Islet of Langerhans (tissue), 1 donor: ENCODE results near the gene SDF4.
"Not testable (repeated sequence)": the region's sequence is repeated elsewhere in the genome, so short reads cannot be mapped to it uniquely, and the experiment has no call there.

Experiments
- FAIRE-seq: peaks from one replicate; lab custom pipeline; 2011; peaks lifted over from hg19 to GRCh38; lab: Jason Lieb, UNC

SDF4 gene

DNA sequence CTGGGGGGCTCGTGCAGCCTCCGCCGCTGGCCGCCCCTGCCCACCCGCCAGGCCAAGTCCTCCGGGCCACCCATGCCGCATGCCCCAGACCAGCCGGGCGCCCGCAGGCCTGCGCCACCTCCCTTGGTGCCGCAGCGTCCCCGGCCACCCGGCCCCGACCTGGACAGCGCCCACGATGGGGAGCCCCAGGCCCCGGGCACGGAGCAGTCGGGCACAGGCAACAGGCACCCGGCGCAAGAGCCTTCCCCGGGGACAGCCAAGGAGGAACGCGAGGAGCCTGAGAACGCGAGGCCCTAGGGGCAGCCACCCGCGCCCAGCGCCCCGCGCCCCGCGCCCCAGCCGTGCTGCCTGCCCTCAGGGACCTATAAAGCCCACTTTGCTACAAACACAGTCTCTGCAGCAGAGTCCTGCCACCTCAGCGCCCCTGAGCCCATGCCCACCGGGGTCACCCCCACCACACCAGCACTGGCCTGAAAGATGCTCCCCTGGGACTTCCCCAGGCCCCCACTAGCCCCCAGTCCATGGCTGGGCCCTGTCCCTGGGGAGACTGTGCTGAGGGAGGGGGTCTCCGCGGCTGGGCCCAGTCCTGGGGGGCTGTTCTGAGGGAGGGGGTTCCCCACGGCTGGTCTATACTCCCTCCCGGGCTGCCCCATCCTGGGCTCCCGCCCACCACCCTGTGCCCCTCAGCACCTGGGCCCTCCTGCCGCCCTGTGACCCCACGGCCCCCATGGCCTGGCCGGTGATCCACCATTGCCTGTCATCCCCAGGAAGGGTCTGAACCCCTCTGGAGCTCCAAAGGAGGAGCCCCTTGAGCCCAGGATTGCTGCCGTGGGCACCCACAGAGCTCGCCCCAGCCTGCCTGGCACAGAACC lies 34.0 kb downstream of the SDF4 start:
- no peak for FAIRE-seq

DNA sequence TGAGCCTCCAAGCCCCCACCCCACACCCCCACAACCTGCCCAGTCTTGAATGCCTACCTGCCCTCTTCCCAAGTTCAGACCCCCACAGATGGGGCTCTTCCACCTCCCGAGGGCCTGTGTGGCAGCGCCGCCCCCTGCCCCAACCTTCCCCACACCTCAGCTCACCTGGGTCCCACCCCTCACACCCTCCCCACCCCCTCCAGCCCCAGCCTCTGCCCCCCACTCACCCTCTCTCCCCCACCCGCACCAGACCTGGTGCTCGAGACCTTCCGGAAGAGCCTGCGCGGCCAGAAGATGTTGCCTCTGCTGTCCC lies 34.7 kb downstream of the SDF4 start:
- no peak for FAIRE-seq

DNA sequence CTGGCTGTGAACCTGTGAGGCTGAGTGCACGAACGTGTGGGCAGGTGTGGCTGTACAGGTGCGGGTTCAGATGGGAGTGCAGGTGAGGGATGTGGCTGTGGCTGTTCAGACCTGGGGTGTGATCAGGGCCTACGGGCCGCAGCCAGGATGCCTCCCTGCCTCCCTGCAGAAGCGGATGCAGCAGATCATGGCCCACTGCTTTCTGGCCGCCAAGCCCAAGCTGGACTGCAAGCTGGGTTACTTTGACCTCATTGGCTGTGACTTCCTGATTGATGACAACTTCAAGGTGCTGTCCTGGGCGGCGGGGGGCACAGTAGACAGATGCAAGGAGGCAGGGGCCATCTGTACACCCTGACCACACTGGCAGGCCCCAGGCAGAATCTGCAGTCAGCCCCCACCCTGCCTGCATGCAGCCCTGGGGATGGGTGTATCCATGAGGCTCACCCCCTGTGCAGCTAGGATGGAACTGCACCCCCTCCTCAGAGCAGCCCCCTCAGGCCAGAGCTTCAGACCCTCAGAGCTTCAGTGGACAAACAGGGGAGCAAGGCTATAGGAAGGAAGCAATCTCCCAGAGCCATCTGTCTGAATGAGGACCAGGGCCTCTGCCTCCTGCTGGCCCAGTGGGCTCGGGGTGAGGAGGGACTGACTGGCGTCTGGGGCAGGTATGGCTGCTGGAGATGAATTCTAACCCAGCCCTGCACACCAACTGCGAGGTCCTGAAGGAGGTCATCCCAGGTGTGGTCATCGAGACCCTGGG lies 35.2 kb downstream of the SDF4 start:
- FAIRE-seq: no peak

DNA sequence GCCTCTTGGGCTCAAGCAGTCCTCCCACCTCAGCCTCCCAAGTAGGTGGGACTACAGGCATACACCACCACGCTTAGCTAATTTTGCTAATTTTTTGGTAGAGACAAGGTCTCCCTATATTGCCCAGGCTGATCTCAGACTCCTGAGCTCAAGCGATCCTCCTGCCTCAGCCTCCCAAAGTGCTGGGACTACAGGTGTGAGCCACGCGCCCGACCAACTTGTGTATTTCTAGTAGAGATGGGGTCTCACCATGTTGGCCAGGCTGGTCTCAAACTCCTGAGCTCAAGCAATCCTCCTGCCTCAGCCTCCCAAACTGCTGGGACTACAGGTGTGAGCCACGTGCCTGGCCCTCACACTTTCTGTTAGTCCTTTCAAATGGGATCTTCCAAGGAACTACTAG lies 36.1 kb downstream of the SDF4 start:
- not testable (repeated sequence) for FAIRE-seq

DNA sequence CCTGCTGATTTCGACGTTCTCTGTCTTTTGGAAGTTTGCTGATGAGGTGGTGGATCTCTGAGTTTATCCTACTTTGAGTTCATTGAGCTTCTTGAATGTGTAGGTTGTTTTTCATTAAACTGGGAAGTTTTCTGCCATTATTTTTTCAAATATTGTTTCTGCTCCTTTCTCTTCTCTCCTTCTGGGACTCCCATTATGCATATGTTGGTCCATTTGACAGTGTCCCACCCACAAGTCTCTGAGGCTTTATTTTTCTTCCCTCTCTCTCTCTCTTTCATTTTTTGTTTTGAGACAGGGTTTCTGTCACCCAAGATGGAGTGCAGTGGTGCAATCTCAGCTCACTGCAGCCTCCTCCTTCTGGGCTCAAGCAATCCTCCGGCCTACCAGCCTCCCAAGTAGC lies 37.1 kb downstream of the SDF4 start:
- FAIRE-seq: no peak

DNA sequence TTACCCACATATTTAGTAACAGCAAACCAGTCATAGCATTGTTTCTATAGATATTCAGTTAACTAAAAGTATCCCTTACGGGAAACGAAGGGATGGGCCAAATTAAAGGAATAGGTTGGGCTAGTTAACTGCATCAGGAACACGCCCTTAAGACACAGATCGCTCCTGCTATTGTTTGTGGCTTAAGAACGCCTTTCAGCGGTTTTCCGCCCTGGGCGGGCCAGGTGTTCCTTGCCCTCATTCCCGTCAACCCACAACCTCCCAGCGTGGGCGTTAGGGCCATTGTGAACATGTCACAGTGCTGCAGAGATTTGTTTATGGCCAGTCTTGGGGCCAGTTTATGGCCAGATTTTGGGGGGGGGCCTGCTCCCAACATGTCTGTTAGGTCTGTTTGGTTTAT lies 40.1 kb downstream of the SDF4 start:
- FAIRE-seq: no peak

DNA sequence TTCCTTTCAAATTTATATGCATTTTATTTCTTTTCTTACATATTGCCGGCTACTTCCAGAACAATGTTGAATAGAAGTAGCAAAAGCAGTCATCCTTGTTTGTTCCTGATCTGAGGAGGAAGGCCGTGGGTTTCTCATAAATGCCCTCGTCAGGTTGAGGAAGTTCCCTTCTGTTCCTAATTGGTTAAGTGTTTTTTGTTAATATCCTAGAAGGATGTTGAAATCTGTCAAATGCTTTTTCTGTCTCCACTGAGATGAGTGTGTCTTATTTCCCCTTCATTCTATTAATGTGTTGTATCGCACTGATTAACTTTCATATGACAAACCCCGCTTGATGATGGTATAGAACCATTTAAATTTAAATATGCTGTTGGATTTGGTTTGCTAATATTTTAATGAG lies 42.7 kb downstream of the SDF4 start:
- no peak for FAIRE-seq

DNA sequence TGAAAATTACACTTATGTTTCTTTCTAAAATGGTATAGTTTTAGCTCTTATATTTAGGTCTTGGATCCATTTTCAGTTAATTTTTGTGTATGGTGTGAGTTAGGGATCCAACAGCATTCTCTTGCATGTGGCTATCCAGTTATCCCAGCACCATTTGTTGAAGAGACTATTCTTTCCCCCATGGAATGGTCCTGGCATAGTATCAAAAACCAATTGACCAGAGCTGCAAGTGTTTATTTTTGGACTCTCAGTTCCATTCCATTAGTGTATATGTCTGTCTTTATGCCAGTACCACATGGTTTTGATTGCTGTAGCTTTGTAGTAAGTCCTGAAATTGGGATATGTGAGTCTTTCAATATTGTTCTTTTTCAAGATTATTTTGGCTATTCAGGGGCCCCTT lies 43.9 kb downstream of the SDF4 start:
- no peak for FAIRE-seq

DNA sequence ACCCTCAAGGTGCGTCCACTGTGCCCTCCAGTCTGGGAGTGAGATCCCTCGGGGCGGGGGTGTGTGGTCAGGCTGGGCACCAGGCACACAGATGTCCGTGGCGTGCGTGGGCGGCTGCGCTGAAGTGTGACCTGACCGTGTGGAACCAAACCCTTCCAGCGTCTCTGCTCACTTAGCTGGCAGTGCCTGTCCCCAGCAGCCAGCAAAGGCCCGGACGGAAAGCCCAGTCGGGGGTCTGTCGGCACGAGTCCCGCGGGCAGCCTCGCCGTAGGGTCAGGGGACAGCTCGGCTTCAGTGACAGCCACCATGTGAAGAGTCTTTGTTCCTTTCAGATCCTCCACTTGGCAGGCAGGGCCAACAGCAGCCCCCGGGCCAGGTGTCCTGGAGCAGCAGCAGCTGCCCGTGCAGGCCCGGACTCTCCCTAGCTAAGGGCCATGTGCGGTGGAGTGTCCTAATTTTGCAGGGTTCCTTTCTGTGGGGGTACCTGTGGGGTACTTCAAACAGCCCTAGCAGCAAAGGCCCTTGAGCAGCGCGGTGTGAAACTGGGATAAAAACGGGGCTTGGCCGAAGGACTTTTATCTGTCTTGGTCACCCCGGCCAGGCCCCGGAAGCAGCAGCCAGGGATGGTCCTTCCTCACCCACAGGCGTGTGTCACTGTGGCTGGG lies 46.6 kb downstream of the SDF4 start:
- FAIRE-seq: no peak

DNA sequence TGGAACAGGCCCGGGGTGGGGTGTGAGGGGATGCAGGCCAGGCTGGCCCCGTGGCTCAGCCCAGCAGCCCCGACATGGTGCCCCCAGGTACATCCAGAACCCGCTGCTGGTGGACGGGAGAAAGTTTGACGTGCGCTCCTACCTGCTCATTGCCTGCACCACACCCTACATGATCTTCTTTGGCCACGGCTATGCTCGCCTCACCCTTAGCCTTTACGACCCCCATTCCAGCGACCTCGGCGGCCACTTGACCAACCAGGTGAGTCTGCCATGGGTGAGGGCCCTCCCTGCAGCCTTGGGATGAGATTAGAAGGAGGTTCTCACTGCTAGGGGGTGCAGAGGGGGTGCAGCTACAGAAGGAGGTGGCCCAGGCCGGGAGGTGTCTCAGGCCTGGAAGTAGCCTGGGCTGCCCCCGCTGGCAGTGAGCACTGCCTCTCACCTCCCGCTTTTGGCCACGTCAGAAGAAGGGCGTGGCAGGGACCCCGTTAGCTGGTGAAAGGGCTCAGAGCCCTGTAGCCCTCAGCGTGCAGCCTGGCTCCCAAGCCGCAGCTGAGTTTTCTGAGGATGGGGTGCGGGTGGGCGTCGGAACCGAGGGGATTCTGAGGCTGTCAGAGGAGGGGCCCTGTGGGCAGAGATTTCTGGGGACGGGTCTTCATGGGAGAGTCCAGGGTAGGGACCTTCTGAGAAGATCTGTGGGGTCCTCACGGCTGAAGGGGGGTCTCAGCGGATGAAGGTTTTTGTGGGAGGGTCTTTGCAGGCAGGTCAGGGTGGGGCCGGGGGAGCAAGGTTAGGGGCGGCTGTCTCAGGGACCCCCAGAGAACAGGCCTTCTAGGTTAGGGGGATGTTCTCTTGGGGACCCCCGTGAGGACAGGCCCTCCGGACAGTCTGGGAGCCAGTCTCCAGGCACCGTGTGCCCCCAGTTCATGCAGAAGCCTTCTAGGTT lies 47.7 kb downstream of the SDF4 start:
- no peak for FAIRE-seq

DNA sequence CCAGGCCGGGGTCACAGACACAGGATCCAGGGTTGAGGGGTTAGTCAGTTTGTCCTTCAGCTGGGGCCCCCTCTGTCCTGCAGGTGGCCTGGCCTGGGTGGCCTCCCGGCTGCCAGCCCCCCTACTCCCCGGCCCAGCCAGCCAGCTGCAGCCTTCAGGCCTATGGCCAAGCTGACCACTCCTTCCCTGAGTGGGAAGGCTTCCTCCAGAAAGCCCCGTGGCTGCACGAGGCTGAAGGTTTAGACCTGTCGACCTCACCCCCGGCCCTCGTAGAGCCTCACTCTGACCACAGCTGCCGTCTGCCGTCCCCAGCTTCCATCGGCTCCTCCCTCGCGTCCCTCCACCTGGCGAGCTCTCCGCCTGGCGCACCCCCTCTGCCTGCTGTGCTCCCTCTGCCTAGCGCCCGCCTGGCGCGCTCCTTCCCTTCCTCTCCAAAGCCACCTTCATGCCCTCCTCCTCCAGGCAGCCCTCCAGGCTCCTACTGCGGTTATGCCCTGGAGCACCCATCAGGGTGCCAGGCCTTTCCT lies 48.5 kb downstream of the SDF4 start:
- FAIRE-seq: no peak

DNA sequence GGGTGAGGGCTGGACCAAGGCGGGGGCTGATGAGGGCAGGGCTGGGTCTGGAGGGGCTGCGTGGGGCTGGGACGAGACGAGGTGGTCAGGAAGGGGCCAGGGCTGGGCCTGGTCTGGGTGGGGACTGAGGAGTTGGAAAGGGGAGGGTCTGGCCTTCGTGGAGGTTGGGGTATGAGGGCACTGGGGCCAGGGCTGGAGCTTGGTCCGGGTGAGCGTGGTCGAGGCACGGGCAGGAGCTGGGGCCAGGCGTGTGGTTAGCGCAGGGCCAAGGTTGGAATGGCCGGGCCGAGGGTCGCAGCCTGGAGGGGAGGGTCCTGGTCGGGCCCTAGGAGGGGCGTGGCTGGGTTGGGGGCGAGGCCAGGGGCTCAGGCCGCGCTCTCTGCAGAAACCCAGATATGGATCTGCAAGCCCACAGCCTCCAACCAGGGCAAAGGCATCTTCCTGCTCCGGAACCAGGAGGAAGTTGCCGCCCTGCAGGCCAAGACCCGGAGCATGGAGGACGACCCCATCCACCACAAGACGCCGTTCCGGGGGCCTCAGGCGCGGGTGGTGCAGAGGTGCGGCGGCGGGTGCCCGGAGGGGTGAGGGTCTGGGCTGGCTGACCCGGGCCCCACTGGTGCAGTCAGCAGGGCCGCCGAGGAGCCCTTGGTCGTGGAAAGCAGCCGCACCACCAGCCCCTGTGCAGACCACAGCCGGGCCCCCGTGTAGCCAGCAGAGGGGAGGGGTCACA lies 49.1 kb downstream of the SDF4 start:
- FAIRE-seq: no peak

DNA sequence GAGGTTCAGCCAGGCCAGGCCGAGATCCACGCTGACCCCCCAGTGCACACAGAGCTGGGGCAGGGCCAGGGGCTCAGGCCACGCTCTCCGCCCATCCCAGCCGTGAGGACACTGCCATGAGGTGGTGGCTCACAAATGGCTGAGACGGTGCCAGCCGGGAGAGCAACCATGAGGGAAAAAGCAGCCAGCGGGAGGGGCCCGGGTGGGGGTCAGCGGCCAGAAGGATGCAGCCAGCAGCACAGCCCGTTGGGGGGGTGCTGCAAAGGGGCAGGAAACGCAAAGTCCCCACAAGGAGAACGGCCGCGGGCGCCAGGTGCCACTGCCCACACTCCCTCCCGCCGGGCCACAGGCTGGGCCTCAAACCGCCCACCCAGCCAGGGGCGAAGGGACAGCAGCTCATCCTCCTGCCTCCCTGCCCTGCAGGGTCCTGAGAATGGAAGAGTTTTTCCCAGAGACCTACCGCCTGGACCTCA lies 49.8 kb downstream of the SDF4 start:
- FAIRE-seq: no peak

DNA sequence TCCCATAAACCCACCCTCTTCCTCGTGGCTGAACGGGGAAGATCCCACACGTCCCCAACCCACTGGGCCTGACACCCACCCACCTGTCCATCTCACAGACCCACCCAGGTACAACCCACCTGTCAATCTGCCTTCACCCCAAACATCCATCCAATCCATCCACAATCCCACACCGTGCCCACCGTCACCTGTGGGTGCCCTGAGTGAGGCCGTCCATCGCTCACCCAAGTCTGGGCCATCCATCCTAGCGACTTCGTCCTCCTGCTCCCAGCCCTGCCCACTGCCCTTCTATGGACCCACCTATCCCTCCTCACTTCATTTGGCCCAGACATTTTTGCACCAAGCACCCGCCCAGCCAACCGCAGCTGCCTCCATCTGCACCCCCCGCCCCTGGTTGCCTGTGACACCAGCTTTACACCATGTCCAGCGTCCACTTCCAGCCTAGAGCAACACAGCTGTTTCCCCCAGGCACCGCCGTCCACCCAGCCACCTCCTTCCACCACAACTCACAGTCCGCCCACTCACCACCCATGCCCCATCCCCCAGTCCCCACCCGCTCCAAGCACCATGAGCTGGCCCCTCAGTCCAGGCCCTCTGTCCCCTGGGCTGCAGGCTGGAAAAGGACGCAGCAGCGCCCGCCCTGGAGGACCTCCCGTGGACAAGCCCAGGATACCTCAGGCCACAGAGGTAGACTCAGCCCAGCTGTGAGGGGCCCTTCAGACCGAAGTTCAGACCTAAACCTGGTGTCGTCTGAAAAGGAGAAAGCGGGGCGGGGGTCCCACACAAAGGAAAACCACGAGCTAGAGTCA lies 50.5 kb downstream of the SDF4 start:
- FAIRE-seq: no peak

DNA sequence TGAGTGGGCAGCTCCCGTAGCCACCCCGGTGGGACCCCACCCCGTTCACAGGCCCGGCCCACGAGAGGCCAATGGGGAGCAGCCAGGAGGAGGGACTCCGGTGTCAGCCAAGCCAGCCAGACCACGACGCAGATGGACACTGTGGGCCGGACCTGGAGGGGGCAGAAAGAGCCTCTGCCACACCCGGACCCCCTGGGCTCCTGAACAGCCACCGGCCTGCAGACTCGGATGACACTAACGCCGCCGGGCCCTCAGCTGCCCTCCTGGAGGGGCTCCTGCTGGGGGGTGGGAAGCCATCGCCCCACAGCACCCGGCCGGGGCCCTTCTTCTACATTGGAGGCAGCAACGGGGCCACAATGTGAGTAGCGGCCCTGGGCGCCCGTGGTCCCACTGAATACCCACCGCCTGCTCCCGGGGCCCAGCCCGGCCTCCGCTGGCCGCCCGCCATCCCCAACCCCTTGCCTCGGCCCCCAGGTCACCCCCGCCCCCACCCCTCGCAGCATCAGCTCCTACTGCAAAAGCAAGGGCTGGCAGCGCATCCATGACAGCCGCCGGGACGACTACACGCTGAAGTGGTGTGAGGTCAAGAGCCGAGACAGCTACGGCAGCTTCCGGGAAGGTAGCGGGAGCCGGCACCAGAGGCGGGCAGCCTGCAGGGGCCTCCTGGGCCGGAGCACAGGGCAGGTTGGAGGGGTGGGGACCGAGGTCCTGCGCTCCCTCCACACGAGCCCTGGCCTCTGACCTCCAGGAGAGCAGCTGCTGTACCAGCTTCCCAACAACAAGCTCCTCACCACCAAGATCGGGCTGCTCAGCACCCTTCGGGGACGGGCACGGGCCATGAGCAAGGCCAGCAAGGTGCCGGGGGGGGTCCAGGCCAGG lies 51.6 kb downstream of the SDF4 start:
- no peak for FAIRE-seq

DNA sequence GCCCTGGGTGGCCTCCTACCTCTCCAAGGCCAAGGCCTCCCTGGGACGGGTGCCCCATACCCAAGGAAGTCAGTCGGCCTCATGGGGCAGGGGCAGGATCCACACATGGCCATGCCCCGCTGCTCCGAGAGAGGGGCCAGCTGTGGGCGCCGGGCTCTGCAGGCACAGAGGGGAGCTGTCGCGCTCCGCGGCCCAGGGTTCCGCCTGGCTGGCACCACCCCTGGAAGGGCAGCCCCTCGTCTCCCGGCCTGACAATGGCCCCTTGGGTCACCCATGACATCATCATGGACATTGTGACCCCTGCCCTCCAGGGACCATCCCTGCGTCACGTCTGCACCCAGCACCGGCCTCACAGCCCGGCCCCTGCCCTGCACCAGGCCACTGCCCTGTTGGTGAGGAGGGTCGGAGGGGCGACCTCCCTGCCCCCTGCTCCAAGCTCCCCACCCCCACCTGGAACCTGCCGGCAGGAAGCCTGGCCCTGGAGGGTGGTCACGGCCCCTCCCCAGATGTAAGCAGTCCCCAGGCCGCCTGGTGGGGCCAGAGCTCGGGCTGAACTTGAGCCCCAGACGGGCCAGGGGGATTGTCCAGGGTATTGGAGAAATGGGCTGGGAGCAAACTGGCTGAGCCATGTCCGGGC lies 52.3 kb downstream of the SDF4 start:
- FAIRE-seq: no peak

DNA sequence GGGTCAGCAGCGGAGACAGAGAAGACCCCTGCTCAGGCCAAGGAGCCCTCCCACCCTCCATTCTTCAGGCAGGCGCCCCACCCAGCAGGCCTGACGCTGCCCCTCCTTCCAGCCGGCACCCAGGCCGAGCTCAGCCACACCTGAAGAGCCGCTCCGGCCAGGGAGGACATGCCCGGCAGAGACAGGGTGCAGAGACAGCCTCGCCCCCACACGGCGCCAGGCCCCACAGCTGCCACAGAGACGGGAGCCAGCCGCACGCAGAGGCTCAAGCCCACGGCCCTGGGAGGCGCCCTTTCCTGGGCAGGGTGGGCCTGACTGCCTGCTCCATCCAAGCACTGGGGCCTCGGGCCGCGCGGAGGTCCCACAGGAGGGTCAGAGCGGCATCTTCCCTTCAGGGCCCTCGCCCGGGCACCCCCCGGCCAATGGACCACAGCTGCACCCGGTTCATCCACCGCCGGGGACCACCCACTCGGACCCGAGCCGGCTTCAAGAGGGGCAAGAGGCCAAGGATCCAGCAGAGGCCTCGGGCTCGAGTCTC lies 52.9 kb downstream of the SDF4 start:
- no peak for FAIRE-seq

DNA sequence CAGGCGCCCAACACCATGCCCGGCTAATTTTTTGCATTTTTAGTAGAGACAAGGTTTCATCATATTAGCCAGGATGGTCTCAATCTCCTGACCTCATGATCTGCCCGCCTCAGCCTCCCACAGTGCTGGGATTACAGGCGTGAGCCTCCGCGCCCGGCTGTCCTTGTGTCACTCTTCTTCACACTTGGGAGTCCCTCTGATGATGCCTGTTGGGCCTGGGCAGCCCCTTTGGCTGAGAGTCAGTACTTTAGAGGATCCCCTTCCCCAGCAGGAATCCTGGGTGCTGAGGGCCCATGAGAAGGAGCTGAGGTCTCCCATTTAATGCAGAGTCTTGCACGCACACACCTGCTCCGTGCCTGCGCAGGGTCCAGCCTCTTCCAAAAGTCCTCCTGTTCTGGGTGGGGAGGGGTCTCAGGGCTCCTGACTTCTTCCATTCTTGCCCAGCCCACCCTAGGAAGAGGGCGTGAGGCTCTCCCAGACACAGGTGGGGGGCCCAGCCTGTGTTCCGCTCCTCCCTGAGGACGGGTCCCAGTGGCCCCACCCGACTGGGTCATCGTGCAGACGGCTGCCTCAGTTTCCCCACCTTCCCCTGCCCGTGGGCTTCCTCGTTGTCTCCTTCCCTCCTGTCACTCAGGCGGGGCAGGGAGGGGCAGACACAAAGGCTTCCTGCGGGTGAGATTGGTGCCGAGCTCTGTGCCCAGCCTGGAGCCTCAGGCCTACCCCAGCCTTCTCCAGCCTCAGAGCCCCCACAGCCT lies 54.2 kb downstream of the SDF4 start:
- FAIRE-seq: no peak
